ENCODE results near the gene MRPS18B. TPM values are rescaled to one million over a fixed set of nuclear protein-coding genes. Genes with fewer than 3 reads are reported as not detected.

Gene MRPS18B
- total RNA-seq, 4 donors from 2014 or later = 48.1 to 85.7 (median 62.4) TPM

DNA sequence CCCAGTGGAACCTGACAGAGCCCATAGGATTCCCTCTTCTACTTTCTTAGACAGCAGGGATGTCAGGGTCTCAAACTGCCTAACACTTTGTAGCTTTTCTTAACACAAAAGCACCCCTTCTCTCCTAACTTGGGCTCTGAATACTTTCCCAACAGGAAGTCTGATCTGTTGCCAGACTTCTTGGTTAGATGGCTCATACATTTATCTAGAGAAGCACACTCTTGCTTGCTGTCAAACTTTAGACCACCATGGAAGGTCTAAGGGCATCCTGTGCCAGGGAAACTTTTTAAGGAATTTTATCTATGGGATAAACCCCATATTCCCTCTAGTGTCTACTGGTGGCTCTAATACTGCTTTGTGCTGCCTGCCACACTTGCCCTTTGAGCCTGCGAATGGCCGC is 26.0 kb downstream of the MRPS18B start:
- Histone ChIP-seq H3K27ac (no peak overlapping the region), H3K4me3 (no peak overlapping the region), H3K9me3 (no peaks in the 10 kb centered on the region), H3K36me3 (peaks cover 45% of the 10 kb centered on the region), H3K27me3 (no peaks in the 10 kb centered on the region), H3K4me1 (peaks cover 18% of the 10 kb centered on the region)
- TF ChIP-seq POLR2AphosphoS5 (IDR thresholded peaks at IDR 0.05) (no peak), POLR2A (IDR thresholded peaks at IDR 0.05) (no peak), EP300 (IDR thresholded peaks at IDR 0.05) (no peak)
- TF ChIP-seq, protein P1, sequence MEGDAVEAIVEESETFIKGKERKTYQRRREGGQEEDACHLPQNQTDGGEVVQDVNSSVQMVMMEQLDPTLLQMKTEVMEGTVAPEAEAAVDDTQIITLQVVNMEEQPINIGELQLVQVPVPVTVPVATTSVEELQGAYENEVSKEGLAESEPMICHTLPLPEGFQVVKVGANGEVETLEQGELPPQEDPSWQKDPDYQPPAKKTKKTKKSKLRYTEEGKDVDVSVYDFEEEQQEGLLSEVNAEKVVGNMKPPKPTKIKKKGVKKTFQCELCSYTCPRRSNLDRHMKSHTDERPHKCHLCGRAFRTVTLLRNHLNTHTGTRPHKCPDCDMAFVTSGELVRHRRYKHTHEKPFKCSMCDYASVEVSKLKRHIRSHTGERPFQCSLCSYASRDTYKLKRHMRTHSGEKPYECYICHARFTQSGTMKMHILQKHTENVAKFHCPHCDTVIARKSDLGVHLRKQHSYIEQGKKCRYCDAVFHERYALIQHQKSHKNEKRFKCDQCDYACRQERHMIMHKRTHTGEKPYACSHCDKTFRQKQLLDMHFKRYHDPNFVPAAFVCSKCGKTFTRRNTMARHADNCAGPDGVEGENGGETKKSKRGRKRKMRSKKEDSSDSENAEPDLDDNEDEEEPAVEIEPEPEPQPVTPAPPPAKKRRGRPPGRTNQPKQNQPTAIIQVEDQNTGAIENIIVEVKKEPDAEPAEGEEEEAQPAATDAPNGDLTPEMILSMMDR (IDR thresholded peaks at IDR 0.05) = no peak
- 94% methylated on average over 2 of the region's 2 CpGs for WGBS
- DNase-seq (ENCODE audit: low spot score in 2 of 2) = no peak

DNA sequence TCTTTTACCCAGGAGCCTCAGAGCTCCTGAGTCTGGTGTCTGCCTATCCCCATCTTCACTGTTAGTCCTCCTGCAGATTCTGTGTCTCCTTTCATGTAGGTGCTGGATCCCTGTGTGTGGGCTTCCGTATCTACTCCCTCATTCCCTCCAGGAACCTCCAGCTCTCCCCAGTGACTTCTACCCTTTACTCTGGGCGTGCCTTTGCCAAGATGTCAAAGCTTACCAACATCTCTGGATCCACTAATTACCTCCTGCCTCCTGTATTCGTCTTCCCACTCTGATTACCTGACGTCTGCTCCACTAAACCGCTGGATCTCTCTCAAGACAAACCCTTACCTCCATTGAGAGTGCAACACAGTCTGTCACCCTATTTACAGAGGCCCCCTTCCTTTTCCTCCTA is 27.1 kb downstream of the MRPS18B start:
- 82% methylated on average over 5 of the region's 5 CpGs for WGBS
- no peak overlapping the region for H3K4me3 ChIP-seq
- H3K9me3 ChIP-seq = no peaks in the 10 kb centered on the region
- TF ChIP-seq POLR2A (IDR thresholded peaks at IDR 0.05) = no peak
- TF ChIP-seq, protein P1 (IDR thresholded peaks at IDR 0.05) = no peak
- no peak for TF ChIP-seq POLR2AphosphoS5 (IDR thresholded peaks at IDR 0.05)
- no peak for TF ChIP-seq EP300 (IDR thresholded peaks at IDR 0.05)
- no peak for DNase-seq (ENCODE audit: low spot score in 2 of 2)
- no peak overlapping the region for H3K27ac ChIP-seq
- H3K27me3 ChIP-seq = no peaks in the 10 kb centered on the region
- peaks cover 22% of the 10 kb centered on the region for H3K4me1 ChIP-seq
- peaks cover 47% of the 10 kb centered on the region for H3K36me3 ChIP-seq

DNA sequence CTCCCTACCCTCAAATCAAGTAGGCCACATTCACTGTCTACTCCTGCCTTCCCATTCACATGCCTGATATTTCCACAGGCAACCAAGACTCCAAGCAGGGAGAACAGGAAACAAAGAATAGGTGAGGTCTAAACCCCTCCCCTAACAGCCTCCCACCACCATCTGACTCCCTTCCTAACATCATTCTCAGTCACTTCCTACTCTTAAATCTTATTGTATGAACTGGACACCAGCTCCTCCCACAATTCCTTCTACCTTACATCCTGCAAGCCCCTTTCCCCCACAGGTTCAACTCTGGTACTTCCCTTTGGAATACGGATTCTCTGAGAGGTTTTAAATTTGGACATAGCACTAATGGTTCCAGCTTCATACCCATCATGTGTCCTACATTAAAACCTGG is 28.3 kb downstream of the MRPS18B start:
- H3K9me3 ChIP-seq = no peaks in the 10 kb centered on the region
- no peak overlapping the region for H3K27ac ChIP-seq
- 64% methylated on average over 1 of the region's 1 CpG for WGBS
- no peak for DNase-seq (ENCODE audit: low spot score in 2 of 2)
- TF ChIP-seq, protein P1 (IDR thresholded peaks at IDR 0.05) = no peak
- TF ChIP-seq POLR2AphosphoS5 (IDR thresholded peaks at IDR 0.05) (no peak), POLR2A (IDR thresholded peaks at IDR 0.05) (no peak), EP300 (IDR thresholded peaks at IDR 0.05) (no peak)
- H3K36me3 ChIP-seq = peaks cover 44% of the 10 kb centered on the region
- peaks cover 22% of the 10 kb centered on the region for H3K4me1 ChIP-seq
- no peaks in the 10 kb centered on the region for H3K27me3 ChIP-seq
- no peak overlapping the region for H3K4me3 ChIP-seq

DNA sequence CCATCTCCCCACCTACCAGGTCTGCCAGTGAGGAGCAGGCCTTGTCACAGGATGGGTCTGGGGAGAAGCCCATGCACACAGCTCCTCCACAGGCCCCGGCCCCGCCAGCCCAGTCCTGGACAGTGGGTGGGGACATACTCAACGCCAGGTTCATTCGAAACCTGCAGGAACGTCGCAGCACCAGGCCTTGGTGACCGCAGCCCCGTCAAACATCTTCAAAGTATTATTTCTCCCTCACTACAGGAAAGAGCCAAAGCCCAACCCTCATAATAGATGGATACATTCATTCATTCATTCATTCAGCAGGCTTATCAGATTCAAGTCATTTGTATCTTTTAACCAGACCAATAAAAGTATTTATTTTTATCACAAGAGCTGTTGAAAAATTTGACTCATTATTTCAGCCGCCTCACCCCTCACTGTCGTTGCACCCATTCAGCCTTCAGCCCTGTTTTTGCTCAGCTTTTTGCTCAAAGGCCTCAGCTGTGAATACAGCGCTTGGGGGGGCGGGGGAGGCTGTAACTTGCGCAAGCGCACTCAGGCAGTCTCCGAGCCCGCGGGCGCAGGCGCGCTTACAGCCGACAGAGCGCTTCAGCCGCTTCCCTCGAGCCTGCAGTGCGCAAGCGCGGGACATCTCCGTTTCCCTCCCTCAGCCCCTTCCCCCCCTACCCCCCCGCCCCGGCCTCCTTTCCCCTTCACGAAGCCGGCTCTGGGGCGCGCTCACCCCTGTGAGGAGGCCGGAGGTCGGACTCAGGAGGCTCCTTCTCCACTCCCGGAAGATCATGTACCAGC is 29.0 kb downstream of the MRPS18B start, which contains the start of gene C6orf136:
TSS of gene C6orf136 (plus strand) at position 684 of the 792 bp plus-strand sequence. CDS start at position 783, 99 bp downstream.
- H3K4me3 ChIP-seq = peak within 1 kb of the TSS; percentile 96
- no peaks in the 10 kb centered on the region for H3K9me3 ChIP-seq
- H3K36me3 ChIP-seq = peaks cover 44% of the 10 kb centered on the region
- TF ChIP-seq EP300 (IDR thresholded peaks at IDR 0.05) = no peak
- TF ChIP-seq, protein P1 (IDR thresholded peaks at IDR 0.05) = no peak
- no peak for TF ChIP-seq POLR2A (IDR thresholded peaks at IDR 0.05)
- no peak for TF ChIP-seq POLR2AphosphoS5 (IDR thresholded peaks at IDR 0.05)
- peak within 1 kb of the TSS; percentile 94 for H3K27ac ChIP-seq
- H3K4me1 ChIP-seq = peaks cover 22% of the 10 kb centered on the region
- no peaks in the 10 kb centered on the region for H3K27me3 ChIP-seq
- 9% methylated on average over 36 of the region's 37 CpGs for WGBS
- DNase-seq (ENCODE audit: low spot score in 2 of 2) = peak; percentile 93

Measured in suprapubic skin (tissue), 4 donors.